ENCODE data around the gene CRACDL.

- TF ChIP-seq, protein P1, sequence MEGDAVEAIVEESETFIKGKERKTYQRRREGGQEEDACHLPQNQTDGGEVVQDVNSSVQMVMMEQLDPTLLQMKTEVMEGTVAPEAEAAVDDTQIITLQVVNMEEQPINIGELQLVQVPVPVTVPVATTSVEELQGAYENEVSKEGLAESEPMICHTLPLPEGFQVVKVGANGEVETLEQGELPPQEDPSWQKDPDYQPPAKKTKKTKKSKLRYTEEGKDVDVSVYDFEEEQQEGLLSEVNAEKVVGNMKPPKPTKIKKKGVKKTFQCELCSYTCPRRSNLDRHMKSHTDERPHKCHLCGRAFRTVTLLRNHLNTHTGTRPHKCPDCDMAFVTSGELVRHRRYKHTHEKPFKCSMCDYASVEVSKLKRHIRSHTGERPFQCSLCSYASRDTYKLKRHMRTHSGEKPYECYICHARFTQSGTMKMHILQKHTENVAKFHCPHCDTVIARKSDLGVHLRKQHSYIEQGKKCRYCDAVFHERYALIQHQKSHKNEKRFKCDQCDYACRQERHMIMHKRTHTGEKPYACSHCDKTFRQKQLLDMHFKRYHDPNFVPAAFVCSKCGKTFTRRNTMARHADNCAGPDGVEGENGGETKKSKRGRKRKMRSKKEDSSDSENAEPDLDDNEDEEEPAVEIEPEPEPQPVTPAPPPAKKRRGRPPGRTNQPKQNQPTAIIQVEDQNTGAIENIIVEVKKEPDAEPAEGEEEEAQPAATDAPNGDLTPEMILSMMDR (IDR thresholded peaks at IDR 0.05) = no peak
- TF ChIP-seq EZH2 (IDR thresholded peaks at IDR 0.05; ENCODE audit: borderline replicate concordance, insufficient read depth, low read depth, low read length, poor library complexity, severe bottlenecking) = no peak
These were observed 103.9 kb downstream of the CRACDL start for GRCh38 chr2:98832172-98832571.

Measured in B cell (primary cell).